Stimulated activated CD4-positive, alpha-beta T cell treated with anti-CD3 and anti-CD28 coated beads, Interleukin-15, amount 100 ng/mL, for 24 hours (primary cell): Measurements from ENCODE around the gene TTC38.
"Not testable (repeated sequence)": the region's sequence is repeated elsewhere in the genome, so short reads cannot be mapped to it uniquely, and the experiment has no call there.

Experiments
- DNase-seq: peaks from one replicate; pipeline ENCODE4 v3.0.0-alpha.2; 2020

TTC38 gene

GRCh38 chr22:46297151-46297812, 29.5 kb downstream of the TTC38 start:
- DNase-seq = peak; percentile 47

GRCh38 chr22:46299101-46299500, 31.3 kb downstream of the TTC38 start:
- no peak for DNase-seq

- DNase-seq = no peak
These were observed 32.7 kb downstream of the TTC38 start for GRCh38 chr22:46300491-46300890.

GRCh38 chr22:46303347-46303965, 35.6 kb downstream of the TTC38 start:
- no peak for DNase-seq

- DNase-seq = no peak
These were observed 40.6 kb downstream of the TTC38 start for GRCh38 chr22:46308283-46308988.

GRCh38 chr22:46309526-46310085, 41.8 kb downstream of the TTC38 start:
- DNase-seq = no peak

GRCh38 chr22:46312056-46312455, 44.2 kb downstream of the TTC38 start:
- DNase-seq = no peak

GRCh38 chr22:46312848-46313247, 45.0 kb downstream of the TTC38 start:
- DNase-seq = not testable (repeated sequence)

- no peak for DNase-seq
These were observed 48.2 kb downstream of the TTC38 start for GRCh38 chr22:46315976-46316375.

GRCh38 chr22:46317646-46318045, 49.8 kb downstream of the TTC38 start:
- DNase-seq = no peak

- no peak for DNase-seq
These were observed 50.8 kb downstream of the TTC38 start for GRCh38 chr22:46318576-46318975.

- DNase-seq = no peak
These were observed 51.5 kb downstream of the TTC38 start for GRCh38 chr22:46319319-46319718.

- no peak for DNase-seq
These were observed 52.4 kb downstream of the TTC38 start for GRCh38 chr22:46320166-46320710.

GRCh38 chr22:46320716-46321386, 53.0 kb downstream of the TTC38 start:
- no peak for DNase-seq

GRCh38 chr22:46322711-46323110, 54.9 kb downstream of the TTC38 start:
- DNase-seq = no peak

- DNase-seq = no peak
These were observed 55.4 kb downstream of the TTC38 start for GRCh38 chr22:46323162-46323561.

GRCh38 chr22:46326066-46326680, 58.4 kb downstream of the TTC38 start:
- DNase-seq = no peak

GRCh38 chr22:46327691-46328465, 60.1 kb downstream of the TTC38 start:
- DNase-seq = no peak

- DNase-seq = no peak
These were observed 61.0 kb downstream of the TTC38 start for GRCh38 chr22:46328797-46329196.

- no peak for DNase-seq
These were observed 61.8 kb downstream of the TTC38 start for GRCh38 chr22:46329616-46330015.

- DNase-seq = no peak
These were observed 62.6 kb downstream of the TTC38 start for GRCh38 chr22:46330426-46330825.

GRCh38 chr22:46331496-46331895, 63.7 kb downstream of the TTC38 start:
- no peak for DNase-seq
